ENCODE data around the gene JUN.
A peak's percentile ranks its signal among the peaks of the same experiment; 100 is the strongest.
"Not testable (repeated sequence)": the region's sequence is repeated elsewhere in the genome, so short reads cannot be mapped to it uniquely, and the experiment has no call there.

JUN gene

GRCh38 chr1:58805716-58806571, 22.1 kb upstream of the JUN start:
- DNase-seq = no peak

- DNase-seq = no peak
These were observed 21.2 kb upstream of the JUN start for GRCh38 chr1:58804853-58805565.

DNA sequence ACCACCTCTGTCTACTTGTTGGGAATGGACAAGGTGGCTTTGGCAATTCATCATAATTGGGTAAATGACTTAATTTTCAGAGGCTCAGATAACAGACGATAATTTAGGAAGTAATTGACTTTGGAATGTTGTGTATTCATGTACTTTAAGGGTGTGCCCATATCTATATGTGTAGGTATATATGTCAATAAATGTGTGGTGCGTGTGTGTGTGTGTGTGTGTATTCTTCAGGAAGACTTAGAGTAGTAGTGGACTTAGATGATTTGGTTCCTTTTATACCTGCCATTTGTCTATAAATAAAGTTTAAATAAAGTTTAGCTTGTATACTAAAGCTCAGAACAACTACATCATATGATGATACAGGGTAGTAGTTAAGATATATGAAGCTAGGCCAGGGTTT, 20.0 kb upstream of the JUN start:
- no peak for DNase-seq

DNA sequence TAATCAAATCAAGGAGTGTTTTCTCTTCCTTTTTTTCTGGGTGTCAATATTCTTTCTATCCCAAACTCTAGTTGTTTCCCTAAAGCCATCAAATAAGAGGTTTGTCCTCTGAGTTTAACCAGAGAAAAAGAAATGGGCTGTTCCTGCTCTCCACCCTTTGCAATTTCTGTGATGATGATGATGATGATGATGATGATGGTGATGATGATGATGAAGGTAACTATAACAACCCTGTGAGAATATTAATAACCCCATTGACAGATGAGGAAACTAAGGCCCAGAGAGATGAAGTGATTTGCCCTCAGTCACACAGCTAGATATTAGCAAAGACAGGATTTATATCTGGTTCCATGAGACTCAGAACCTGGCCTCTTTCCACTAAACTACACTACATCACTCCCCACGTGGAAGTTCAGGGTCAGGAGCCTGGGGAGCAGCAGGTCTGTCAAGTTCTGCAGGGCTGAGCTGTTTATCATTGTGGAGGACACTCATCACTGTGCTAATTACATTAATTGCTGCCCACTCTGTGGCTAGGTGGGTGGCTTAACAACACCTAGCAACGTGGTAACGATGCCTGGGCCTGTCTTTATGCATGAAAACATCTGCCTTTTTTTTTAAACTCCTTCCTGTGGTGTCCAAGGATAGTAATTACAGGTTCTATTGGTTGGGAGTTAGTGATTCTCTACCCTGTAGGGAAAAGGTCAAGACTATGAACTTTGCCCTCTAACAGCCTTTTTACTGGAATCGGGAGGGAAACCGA, 19.0 kb upstream of the JUN start:
- no peak for DNase-seq

- DNase-seq = not testable (repeated sequence)
These were observed 17.4 kb upstream of the JUN start for GRCh38 chr1:58801286-58801685.

- DNase-seq = no peak
These were observed 15.8 kb upstream of the JUN start for GRCh38 chr1:58799650-58800049.

GRCh38 chr1:58798910-58799442, 15.1 kb upstream of the JUN start:
- no peak for DNase-seq

DNA sequence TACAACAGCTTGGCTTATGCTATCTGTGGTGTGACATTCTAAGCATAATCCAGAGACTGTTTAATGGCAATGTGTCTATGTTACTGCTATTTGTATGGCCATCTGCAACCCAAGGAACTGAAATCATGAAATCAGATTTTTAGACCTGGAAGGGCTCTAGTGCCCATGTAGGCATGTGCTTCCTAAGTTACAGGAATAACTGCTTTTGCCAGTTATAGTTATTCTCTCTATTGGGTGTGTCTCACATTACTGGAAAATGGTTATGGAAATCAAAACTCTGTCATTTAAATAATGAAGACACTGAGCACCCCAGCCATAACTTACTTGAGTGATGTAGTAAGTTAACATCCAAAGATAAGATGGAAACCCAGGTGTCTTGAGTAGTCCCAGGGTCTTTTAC, 12.6 kb upstream of the JUN start:
- DNase-seq = no peak

DNA sequence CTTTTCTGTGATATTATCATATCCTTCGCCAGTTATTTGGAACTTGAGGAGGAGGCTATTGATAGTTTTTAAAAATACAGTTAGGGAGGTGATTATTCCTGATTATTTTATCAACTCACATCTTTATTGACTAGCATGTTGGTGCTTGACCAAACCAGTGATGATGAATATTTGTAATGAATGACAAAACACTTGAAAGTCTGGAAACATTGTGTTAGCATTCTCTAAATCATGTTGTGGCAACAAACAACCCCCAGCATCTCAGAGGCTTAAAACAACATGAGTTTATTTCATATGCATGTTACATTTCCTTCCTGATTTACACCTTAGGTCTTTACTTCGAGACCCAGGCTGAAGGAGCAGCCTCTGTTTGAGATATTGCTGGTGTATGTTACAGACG, 10.7 kb upstream of the JUN start:
- DNase-seq = no peak

- no peak for DNase-seq
These were observed 9.0 kb upstream of the JUN start for GRCh38 chr1:58792846-58793245.

- no peak for DNase-seq
These were observed 7.3 kb upstream of the JUN start for GRCh38 chr1:58791106-58791505.

DNA sequence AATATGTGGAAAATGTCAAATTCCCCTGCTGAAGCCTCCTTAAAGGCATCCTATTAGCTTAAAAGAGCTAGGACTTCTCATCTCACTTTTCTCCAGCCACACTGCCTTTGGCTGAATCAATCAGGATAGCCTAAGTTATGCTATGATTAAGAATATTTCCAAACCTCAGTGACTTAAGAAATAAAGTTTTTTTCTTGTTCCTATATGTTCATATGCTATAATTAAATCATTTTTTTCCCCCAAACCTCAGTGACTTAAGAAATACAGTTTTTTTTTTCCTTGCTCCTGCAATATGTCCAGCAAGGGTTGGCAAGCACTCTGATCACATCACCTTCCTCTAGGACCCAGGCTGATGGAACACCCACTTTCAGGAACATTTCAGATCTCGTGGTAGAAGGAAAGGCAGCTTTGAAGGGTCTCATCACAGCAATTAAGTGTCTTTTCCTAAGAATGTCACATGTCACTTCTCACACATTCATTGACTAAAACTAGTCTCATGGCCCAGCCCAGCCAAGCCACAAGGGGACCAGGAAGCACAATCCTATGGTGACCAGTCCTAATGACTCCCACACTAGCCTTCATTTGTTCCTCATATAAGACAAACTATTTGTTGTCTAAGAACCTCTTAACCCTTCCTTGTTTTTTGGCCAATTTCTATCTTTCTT, 6.3 kb upstream of the JUN start:
- no peak for DNase-seq

DNA sequence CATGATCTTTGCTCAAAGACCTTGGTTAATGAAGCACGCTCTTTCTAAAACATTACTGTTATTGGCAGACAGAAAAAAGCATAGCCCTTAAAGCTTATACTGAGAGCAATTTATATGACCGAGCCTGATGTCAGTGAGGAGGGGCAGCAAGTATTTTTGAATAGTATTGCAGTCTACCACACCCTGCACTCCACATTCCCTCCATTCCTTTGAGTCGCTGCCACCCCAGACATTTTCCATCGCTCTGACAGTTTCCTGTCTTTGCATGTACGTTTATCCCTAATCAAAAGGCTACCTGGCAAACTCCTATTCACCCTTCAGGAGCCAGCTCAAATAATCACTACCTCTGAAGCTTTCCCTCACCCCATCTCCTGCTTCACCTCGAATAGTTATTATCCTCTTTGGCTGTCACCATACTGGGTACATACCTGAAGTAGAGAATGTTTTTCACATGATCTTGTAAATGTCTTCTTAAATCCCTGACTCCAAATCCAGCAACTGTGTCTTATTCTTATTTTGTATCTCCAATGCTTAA, 5.5 kb upstream of the JUN start:
- DNase-seq = no peak

DNA sequence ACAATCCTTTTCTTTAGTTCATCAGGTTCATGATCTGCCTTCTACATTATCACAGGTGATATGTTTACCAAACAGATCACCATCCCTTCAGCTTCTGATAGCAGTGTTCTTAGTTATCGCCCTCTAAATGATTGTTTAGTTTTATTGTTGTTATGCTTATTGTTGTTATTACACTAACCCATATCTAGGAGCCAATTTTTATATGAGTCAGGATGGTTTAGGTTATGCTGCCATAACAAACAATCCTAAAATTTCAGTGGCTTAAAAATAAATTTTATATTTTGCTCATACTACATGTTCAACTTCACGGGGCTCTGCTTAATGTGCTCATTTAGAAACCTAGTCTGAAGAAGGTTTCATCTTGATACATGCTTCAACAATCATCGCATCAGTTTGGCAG, 4.4 kb upstream of the JUN start:
- DNase-seq = no peak

DNA sequence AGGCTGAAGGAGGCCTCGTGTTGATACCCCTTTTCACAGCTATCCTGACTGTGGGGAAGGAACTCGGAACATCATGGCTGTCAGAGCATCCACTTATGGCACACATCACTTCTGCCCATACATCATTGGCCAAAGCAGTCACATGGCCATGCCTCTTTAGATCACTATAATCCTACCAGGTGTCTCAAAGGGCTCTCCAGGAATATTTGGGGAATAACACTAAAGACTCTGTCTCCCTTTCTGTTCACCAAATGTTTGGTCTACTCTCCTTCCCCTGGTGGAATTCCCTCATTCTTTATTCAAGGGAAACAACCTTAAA, 3.0 kb upstream of the JUN start:
- no peak for DNase-seq

DNA sequence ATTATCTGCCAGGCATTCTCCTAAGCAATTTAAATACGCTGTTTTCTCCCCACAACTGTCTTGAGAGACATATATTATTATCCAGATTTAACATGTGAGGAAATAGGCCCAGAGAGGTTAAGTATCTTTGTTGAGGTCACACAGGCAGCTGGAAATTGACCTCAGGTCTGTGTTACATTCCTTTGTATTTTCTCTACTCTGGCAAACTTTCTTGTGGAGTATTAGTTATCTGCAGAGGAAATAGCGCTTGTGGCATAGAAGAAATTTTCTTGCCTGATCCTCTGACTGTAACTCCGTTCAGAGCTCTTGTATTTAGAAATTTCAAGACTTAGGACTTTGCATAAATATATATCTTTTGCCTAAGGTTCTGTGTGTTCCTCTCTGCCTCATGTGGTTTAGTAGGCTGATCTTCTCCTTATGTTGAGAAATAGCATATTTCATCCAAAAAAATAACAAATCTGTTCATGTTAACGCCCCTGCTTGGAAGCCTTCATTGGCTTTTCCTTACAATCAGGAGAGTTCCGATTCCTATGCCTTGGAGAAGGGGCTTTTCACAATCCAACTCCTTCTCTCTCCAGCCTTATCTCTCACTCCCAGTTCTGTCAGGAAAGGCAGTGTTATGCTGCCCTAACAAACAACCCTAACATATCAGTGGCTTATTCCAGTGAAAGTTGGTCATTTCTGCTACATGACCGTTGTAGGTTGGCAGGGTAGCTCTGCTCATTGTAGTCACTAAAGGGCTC, 2.5 kb upstream of the JUN start:
- DNase-seq = peak; percentile 58

GRCh38 chr1:58785442-58786058, 1.7 kb upstream of the JUN start:
- peak; percentile 72 for DNase-seq

DNA sequence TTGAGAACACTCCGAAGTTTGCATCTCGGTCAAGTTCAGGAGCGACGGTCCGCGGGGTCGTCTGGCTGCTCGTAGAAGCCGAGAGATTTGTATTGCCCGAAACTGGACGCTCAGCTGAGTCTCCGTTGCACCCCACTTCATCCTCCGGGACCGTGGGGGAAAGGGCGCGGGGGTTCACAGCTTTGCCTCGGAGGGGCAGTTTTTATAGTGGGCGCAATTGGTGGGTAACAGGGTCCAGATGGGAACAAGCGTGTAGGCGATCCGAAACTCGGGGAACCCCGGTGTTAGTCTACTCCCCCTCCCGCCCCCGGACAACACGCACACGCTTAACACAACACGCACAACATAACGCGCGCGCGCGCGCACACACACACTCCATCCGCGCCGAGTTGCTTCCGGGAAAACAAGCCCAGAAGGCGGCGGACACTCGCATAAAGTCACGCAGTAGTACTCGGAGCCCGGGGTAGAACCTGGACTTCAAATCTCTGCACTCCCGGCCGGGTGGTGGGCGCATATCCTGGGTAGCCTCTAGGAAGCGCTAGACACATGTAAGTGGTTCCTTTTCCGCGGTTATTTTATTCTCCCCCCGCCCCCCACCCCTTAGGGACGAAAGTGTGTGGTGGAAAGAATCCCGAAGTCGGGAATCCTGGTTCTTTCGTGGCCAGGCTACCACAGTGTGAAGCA, 1.1 kb upstream of the JUN start:
- peak; percentile 96 for DNase-seq

GRCh38 chr1:58783090-58783992, 506 bp downstream of the JUN start:
- peak; percentile 54 for DNase-seq
